H1 (cell line): ENCODE measurements around the gene BCAS3.

Experiments
- ATF2 ChIP-seq: IDR thresholded peaks from 2 replicates; pipeline ENCODE4 v1.6.1; 2012; ENCODE audit warnings: low read length, inconsistent platforms
- BACH1 ChIP-seq: IDR thresholded peaks from 2 replicates; pipeline ENCODE4 v1.6.1; 2012; ENCODE audit warnings: low read length, improper control_type of control experiment
- CTCF ChIP-seq, 3 experiments: IDR thresholded peaks; 1 replicate in 2 of 3; 2 replicates in 1 of 3; pipeline versions ENCODE4 v1.5.1 to v1.6.1; 2011; ENCODE audit warnings: low read length in 3 of 3, mild to moderate bottlenecking in 3 of 3, inconsistent platforms in 2 of 3, low read depth in 1 of 3, moderate library complexity in 1 of 3; ENCODE audit not compliant: insufficient read depth in 1 of 3; ENCODE audit errors: control extremely low read depth in 1 of 3
- EP300 ChIP-seq, 2 experiments: IDR thresholded peaks; 1 replicate in 1 of 2; 2 replicates in 1 of 2; pipeline ENCODE4 v1.6.1; 2011 to 2012; ENCODE audit warnings: low read depth in 2 of 2, low read length in 2 of 2, mild to moderate bottlenecking in 2 of 2, borderline replicate concordance in 1 of 2, inconsistent platforms in 1 of 2, moderate library complexity in 1 of 2
- HDAC2 ChIP-seq, 2 experiments: fragments of 300-600 bp in 1 of 2; sonication (generic) in 1 of 2; IDR thresholded peaks; 2 replicates each; pipeline ENCODE4 v1.6.1; 2011 to 2012; ENCODE audit warnings: low read depth in 2 of 2, low read length in 2 of 2, mild to moderate bottlenecking in 2 of 2, moderate library complexity in 2 of 2, borderline replicate concordance in 1 of 2, inconsistent platforms in 1 of 2
- JUN ChIP-seq: IDR thresholded peaks from 2 replicates; pipeline ENCODE4 v1.6.1; 2011; ENCODE audit warnings: low read depth, mild to moderate bottlenecking, improper control_type of control experiment, low read length
- MAFK ChIP-seq: IDR thresholded peaks from 2 replicates; pipeline ENCODE4 v1.6.1; 2012; ENCODE audit warnings: low read depth, mild to moderate bottlenecking, improper control_type of control experiment, low read length
- POLR2AphosphoS5 ChIP-seq: IDR thresholded peaks from 2 replicates; pipeline ENCODE4 v1.6.1; 2011; ENCODE audit warnings: low read depth, low read length
- POU5F1 ChIP-seq: IDR thresholded peaks from 2 replicates; pipeline ENCODE4 v1.6.1; 2011; ENCODE audit warnings: low read depth, mild to moderate bottlenecking, low read length, moderate library complexity
- SUZ12 ChIP-seq: fragments of 200-600 bp; sonication (generic); IDR thresholded peaks from 2 replicates; pipeline ENCODE4 v1.6.1; 2012; ENCODE audit warnings: mild to moderate bottlenecking, inconsistent platforms, low read length, moderate library complexity, mixed read lengths
- USF2 ChIP-seq: IDR thresholded peaks from 2 replicates; pipeline ENCODE4 v1.6.1; 2011; ENCODE audit warnings: low read length, improper control_type of control experiment

- TF ChIP-seq ATF2 (no peak), POLR2AphosphoS5 (no peak), CTCF (IDR thresholded peaks at IDR 0.05; ENCODE audit: control extremely low read depth in 1 of 3, insufficient read depth in 1 of 3, low read depth in 1 of 3, low read length in 3 of 3) (no peak), MAFK (no peak), HDAC2 (IDR thresholded peaks at IDR 0.05; ENCODE audit: borderline replicate concordance in 1 of 2, low read depth in 2 of 2, low read length in 2 of 2) (no peak), USF2 (no peak), BACH1 (no peak), POU5F1 (no peak), JUN (no peak), SUZ12 (no peak), EP300 (IDR thresholded peaks at IDR 0.05; ENCODE audit: borderline replicate concordance in 1 of 2, low read depth in 2 of 2, low read length in 2 of 2) (no peak)
Observed at GRCh38 chr17:60629120-60629519, 48.5 kb upstream of the BCAS3 start.
